Stimulated activated CD8-positive, alpha-beta memory T cell treated with anti-CD3 and anti-CD28 coated beads, Interleukin-7, amount 100 ng/mL, for 24 hours (primary cell): ENCODE measurements around the gene IQSEC3.

ENCODE experiments used
- DNase-seq: peaks from one replicate; pipeline ENCODE4 v3.0.0-alpha.2; 2020; ENCODE audit warnings: low read depth

IQSEC3 gene

DNA sequence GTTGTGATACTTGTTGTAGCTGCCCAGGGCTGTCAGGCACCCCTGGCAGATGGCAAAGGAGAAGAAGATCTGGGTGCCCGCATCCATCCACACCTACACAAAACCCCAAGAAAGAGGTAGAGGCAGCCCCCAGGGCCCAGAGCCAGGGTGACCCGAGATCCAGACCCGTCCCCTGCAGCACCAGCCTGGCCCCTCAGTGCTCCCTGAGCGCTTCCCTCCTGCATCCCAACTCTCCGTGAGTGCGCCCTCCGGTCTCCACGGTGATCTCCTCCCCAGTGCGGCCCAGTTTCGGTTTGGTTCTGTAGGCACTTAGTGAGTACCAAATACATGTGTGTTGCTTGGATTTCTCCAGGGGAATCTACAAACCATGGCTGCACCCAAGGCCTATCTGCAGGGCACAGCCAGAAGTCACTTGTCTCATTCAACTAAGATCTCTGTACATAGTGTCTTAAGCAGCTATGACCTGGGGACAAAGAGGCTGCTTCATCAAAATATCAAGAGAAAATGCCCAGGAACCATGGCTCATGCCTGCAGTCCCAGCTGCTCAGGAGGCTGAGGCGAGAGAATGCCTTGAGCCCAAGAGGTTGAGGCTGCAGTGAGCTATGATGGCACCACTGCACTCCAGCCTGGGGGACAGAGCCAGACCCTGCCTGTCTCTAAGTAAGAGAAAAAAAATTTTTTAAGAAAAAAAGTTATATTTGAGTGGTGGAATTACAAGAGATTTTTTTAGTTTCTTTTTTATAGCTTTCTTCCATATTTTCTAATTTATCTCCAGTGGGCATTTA lies 131.5 kb downstream of the IQSEC3 start:
- no peak for DNase-seq

DNA sequence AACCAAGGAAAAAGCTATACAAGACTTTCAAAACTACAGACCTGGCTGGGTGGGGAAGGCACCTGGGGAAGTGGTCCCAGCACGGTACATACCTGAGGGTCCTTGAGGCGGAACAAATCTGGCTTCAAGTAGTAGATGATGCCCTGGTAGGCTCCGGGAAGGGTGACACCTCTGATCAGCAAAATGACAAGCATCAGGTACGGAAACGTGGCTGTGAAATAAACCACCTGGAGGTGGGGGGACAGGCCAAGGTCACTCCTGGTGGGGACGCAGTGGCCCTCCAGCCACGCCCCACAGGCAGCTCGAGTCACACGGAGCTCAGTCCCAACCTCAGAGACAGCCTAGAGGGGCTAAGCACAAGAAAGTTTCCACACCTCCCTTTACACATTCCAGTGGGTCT lies 132.1 kb downstream of the IQSEC3 start:
- no peak for DNase-seq

DNA sequence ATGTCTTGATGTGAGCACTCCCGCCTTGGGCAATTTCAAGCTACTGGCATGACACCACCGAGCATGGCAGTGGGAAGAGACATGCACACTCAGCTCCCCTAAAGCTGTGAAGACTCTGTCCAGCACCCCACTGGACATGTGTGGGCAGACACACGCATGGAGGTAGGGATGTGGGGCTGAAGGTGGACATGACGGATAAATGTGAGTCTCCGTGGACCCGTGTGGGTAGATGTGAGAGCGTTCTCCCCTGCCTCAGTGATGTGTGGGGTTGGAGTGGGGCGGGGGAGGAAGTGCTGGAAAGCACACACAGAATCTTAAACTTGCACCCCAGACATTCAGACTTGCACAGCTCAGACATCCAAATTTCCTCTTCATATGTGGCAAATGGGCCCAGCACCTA lies 134.8 kb downstream of the IQSEC3 start:
- no peak for DNase-seq

DNA sequence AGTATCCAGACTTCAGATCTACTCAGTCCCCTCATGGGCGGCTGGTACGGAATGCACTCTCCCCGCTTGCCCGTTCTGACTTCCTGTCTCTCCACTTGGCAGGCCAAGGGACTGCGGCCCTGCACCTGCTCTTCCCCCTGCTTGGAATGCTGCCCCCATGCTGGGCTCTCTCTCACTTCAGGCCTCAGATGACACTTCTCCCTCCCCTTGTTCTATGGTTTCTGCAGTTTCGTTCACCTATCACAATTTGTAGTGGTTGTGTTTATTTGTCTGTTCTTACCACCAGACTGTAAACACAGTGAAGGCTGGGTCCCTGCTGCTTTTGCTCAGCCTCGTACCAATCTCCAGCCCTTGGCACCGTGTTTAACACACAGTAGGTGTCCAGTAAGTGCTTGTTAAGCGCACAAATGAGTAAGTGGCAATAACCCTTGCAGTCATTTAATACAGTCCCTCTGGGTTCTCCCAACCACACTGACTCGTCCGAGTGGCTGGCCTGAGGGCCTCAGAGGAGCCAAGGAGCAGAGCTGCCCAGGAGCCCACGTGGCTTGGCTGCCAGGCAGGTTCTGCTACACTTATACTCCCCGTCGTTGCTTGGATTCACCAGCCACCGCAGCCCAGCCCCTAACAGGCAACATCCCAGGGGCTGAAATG lies 135.6 kb downstream of the IQSEC3 start:
- no peak for DNase-seq

DNA sequence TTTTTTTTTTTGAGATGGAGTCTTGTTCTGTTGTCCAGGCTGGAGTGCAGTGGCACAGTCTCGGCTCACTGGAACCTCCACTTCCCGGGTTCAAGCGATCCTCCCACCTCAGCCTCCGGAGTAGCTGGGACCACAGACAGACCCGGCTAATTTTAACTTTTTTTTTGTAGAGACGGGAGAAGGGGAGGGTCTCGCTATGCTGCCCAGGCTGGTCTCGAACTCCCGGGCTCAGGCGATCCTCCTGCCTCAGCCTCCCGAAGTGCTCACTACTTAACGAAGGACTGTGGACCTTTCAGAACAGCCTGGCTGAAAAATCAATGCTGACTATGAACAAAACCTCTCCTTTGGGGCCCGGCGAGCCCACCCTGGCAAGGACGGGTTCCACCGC lies 136.5 kb downstream of the IQSEC3 start:
- no peak for DNase-seq

DNA sequence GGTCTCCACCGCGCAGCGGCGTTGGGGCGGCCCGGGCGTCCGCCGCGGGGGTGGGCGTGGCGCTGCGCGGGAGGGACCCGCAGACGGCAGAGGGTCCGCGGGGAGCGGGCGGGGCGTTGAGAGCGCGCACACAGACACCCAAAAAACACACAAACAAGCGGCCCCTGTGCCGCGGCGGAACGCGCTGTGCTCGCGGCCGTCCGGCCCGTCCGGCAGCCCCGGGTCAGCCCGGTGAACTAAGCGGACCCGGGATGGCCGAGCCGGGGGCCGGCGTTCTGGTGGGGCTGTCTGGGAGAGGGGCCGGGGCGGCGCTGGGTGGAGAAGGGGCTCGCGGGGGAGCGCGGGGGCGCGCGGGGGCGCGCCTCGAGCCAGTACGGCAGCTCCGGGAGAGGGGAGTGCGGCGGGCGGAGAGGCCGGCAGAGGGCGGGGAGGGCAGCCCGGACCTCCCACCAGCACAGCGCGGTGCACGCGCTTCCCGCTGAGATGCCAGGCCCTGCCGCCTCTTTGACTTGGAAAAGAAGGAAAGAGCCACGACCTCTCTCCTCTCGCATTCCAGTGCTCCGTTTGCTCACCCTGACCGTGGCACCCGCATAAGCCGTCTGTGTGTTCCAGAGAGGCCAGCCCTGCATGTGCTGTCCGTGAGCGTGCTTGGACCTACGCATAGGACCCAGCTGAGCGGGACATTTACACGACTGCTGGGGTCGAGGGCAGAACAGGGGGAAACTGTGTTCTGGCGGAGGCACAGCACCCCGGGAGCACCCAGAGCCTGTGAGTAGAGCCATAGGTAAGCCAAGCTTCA lies 137.1 kb downstream of the IQSEC3 start:
- no peak for DNase-seq

DNA sequence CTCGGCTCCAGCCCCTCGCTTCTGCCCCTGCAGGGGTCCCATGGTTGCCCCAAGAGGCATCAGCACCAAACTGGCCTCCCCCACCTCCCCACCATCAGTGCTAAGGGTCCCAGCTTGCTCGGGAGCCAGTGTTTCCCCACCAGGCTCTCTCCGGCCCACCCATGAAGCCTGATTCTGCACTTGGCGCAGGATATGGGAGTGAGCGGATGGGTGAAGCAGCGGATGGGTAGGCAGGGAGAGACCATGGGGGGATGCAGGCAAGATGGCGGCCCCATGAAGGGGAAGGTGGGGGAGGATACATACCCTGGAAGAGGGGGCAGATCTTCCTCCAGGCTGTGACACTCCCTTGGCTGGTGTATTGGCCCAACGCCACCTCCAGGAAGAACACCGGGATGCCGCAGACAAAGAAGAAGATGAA lies 137.7 kb downstream of the IQSEC3 start:
- no peak for DNase-seq

DNA sequence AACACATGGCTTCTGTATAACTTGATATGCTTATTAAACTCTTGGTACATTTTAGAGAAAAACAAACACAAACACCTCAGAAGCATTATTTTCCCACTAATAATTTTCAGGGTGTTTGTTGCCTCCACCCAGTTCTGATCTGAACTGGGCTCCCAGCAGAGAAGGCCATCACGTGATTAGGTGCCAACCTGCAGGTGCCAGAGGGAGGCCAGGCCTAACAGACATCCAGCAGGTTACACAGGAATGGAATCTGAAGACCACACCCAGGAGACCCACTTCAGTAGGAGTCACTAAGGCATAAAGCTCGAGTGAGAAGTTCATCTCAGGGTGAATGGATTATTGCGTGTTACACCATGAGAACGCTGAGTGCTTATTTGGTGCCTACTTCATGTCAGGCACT lies 138.5 kb downstream of the IQSEC3 start:
- DNase-seq: no peak

DNA sequence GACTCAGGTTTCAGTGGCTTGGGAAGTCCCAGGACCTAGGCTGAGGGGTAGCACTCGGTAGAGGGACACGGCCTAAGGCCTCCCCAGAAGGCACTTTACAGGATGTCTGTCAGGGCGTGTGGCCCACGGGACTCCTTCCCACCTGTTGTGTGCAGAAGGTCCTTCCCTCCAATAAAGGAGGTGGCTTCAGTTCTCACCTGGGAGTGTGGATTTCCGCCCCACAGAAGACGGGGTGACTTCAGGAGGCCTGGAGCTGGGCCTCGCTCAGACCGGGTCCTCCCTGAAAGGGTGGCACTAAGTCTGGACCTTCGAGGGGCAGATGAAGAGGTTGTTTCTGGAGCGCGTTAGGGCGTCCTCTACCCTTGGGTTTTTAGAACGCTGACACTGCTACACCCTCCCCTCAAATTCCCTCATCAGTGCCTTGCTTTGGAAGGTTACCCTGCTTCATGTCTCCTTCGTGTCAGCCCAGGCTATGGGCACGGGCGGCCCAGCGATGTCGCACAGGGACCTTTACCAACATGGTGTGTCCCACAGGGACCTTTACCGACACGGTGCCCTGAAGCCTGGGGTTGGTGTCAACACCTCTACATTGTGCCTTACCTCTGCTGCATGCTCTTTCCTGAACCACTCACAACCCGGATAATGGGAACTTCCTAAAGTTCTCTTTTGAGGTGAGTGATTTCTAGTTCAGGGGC lies 140.3 kb downstream of the IQSEC3 start:
- no peak for DNase-seq

DNA sequence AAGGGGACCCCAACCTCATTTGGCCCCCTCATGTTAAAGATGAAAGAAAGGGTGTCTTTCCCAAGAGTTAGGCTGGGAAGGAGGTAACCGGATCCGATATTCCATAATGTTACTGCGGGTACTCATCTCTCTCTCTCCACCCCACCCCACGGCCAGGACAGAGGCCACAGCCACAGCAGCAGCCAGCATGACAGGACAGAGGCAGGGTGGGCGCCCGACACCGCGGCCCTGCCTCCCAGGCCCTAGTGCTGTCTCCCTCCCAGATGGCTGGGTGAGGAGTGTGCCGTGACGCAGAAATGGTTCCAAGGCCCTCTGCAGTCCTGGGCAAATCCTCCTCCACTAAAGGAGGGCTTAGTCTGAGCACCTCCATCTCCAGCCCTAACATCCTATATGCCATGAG lies 141.2 kb downstream of the IQSEC3 start:
- no peak for DNase-seq

DNA sequence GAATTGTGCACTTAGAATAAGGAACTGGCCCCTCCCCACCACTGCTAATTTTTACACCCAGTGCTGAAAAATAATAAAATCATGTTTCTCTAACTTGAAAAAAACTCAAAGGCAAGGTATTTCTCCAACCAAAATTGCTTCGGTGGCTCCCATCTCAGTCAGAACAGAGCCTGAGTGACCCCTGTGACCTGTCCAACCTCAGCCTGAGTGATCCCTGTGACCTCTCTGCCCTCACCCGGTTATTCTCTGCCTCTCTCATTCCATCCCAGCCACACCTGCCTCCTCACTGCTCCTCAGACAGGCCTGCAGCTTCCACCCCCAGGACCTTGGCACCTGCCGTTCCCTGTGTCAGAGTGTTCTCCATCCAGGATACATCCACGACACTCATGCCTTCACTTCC lies 142.2 kb downstream of the IQSEC3 start:
- no peak for DNase-seq

DNA sequence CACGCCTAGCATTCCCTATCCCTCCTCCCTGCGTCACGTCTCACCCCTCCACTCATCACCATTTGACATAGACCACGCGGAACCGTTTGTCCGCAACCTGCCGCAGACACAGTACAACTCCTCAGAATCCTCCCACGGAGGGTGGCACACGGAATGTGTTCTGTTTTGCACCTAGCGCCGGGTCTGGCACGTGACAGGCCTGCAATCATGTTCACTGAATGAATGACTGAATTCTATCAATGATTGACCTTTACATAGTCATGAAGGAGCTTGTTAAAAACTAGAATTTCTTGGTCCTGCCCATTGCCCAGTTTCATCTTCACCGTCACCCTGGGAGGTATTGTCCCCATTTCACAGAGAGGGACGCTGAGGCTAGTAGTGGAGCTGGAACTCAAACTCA lies 142.7 kb downstream of the IQSEC3 start:
- DNase-seq: no peak

DNA sequence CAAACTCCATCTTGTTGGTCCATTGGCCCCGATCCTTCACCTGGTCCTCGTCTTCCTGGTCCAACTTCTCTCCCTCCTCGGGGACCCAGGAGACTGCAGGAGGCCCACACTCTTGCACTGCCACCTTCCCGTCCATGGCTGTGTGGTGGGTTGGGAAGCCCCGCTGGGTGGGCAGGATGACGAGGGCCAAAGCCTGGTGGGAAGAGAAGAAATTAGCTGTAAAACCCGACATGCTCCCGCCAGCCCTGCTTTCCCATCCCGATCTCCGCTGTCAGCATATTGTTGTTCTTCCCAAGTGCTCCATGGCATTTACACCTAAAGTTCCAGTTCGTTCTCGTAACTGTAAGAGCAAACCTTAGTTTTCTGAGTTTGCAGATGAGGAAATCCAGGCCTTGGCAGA lies 143.3 kb downstream of the IQSEC3 start:
- no peak for DNase-seq

DNA sequence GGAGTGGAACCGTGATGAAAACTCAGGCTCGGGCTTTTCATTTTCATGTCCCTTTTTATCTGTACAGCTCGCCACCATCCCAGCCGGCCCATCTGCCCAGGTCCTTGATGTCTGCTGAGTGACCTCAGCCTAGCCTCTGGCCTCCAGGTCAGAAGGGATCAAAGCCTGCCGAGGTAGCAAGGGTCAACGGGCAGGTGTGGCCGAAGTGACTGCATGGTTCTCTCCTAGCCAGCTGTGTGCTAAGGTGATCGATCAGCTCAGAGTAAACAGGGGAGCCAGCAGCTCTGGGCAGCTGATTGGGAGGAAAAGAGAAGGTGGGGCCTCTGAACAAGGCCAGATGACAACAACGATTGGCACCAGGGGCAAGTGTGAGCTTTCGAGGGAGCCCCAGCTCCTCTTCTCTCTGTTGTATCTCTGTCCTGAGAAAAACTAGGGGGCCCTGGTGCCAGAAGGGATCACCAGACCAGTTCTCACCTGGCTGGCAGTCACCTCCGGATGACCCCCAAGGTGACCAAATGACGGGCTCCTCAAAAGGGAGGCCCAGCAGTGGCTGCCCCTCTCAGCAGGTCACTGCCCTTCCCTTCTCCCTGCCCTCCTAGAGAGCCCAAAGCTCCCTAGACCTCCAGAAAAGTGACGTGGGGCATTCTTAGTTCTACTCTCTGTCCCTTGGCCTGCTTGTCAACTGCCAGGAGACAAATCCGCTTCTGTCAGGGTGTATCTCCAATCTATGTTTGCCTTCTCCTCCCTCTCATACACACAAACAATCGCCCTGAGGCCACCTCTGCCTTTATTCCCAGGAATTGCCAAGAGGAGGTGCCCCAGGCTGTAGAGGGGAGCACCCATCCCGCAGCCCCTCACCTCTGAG lies 143.9 kb downstream of the IQSEC3 start:
- DNase-seq: no peak

DNA sequence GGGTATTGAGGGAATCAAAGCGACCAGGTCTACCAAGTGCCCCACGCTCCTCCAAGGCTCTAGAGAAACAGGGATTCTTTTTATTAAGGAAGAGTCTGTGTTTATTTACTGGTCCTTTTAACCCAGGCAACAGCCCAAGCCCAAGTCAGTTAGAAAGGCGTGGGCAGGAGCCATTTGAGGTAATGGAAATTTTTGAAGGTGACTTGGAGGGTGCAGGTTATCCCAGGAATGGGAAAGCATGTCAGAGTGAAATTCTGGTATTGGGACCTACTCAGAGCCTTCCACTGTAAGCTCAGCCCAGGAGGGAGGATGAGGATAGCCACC lies 144.5 kb downstream of the IQSEC3 start:
- no peak for DNase-seq

DNA sequence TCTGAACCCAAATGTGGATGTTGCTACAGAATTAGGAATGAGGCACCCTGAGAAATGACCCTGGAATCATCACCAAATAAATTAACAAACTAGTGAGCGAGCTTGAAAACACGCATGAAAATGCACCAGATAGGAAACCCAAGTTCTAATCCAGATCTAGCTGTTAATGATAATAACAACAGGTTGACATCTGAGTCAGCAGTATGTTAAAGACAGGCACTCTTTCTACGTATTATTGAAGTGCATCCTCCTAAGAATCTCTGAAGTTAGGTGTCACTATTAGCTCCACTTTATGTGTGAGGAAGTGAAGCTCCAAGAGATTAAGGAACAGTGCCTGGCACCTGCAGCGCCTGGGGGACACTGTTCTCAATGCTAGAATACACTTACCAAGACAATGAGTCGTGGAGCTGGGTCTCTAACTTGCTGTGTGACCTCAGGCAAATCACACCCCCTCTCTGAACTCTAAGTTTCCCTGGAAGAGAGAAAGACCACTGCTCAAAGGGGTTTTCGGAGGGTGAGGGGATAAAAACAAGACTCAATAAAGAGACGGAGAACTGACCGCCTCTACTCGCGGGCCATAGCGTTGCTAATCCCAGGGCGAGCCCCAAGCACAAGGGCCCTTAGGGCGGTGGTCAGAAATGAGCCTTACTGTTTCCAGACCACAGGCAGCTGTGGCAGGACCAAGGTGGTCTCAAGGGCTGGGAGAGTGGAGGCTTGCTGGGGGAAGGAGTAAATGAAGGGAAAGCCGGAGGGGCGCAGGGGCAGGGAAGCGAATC lies 145.3 kb downstream of the IQSEC3 start:
- DNase-seq: no peak

DNA sequence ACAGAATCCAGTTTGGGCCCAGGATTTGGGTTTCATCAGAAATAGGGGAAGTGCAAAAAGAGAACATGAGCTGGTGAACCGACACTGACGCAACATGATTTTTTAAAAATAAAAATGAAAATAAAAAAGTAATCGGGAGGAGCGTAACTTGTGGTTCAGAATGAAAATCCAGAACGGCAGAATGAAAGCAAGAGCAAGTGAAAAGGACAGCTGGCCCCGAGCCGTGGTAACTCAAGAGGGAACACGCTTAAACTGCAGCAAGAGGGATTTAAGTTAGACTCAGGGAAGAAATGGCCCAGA lies 145.8 kb downstream of the IQSEC3 start:
- DNase-seq: no peak

DNA sequence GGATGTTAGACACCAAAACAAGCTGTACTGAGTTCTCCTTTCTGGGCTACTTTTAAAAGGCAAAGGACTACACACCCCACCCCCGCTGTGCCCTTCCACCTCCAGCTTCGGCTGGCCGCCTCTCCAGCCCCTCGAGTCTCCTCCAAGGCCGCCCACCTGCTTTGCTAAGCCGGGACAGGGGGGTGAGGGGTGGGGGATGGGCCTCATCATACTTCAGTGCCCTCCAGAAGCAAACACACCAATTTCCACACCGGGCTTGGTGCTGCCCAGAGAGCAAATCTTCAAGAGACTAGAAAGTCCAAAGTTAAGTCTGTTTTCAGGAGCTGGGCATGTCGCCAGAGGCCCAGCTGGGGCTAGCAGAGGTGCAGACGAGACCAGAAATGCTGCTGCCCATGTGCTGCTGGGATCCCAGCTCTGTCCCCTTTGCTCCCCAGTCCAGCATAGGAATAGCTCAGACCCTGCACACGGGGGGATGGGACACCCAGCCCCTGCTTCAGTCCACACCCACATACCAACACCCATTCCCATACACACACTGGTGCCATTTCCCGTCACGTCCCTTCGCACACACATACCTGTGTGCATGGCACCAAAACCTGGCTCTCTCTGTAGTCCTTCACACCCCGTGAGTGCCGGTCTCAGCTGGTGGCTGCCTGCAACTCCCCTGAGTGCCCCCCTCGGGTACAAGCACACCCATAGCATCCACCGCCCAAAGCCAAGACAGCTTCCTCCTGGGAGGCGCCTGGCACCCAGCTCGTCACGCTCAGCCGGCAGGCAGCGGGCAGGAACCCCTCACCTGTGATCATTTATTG lies 146.4 kb downstream of the IQSEC3 start:
- no peak for DNase-seq

DNA sequence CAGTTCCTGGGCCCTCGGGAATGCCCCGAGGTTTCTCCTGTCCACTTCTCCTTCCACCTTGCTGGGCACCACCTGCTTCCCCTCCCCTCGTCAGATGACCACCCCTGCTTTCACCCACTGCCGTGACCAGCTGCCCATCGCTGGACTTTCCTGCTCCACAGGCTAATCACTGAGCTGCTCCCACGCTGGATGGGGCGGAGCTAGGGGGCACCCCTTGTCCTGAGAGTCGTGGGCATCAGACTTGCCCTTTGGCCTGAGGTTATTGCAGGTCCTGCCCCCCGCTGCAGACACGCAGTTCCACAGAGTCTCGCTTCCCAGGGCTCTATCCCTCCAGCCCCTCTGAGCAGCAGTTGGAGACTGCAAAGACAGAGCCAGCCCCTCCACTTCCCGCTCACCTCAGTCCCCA lies 147.0 kb downstream of the IQSEC3 start:
- no peak for DNase-seq
